GM19324 (cell line): ENCODE results near the gene TMEM178A.

Source experiments
- ATAC-seq: cut with Tn5 transposase; IDR thresholded peaks from one replicate; pipeline ENCODE4 v1.9.1; 2021; ENCODE audit warnings: mild to moderate bottlenecking, moderate library complexity; ENCODE audit not compliant: unreplicated experiment, low FRiP score

The TMEM178A gene

DNA sequence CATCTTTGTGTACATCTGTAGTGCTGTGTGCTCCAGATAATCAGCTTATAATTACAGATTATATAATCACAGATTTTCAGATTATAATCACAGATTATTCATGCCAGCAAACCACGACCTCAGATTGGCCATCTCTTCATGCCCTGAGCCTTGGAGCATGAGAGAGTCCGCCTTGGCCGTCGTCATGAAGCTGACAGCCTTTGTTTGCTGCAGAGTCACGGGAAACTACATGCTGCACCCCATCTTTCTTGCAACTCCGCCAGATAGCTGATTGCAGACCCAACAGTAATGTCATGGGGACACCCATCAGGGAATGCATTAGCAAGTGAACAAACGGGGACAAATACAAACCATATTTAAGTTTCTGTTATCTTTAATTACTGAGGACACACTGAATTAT lies 7.3 kb downstream of the TMEM178A start:
- no peak for ATAC-seq

GRCh38 chr2:39676342-39676741 lies 10.6 kb downstream of the TMEM178A start:
- no peak for ATAC-seq

DNA sequence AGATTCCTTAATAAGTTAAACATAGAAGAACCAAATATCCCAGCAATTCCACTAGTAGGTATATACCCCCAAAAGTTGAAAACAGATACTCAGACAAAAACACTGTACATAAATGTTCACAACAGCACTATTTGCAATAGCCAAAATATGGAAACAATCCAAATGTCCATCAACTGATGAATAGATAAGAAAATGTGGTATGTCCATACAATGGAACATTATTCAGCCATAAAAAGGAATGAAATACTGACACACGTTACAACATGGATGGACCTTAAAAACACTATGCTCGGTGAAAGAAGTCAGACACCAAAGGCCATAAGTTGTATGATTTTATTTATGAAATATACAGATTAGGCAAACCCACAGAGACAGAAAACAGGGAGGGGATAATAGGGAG lies 12.5 kb downstream of the TMEM178A start:
- ATAC-seq: no peak

- ATAC-seq: no peak
Observed at GRCh38 chr2:39679805-39680204, 14.1 kb downstream of the TMEM178A start.

- no peak for ATAC-seq
Observed at GRCh38 chr2:39682066-39682692, 16.5 kb downstream of the TMEM178A start.

DNA sequence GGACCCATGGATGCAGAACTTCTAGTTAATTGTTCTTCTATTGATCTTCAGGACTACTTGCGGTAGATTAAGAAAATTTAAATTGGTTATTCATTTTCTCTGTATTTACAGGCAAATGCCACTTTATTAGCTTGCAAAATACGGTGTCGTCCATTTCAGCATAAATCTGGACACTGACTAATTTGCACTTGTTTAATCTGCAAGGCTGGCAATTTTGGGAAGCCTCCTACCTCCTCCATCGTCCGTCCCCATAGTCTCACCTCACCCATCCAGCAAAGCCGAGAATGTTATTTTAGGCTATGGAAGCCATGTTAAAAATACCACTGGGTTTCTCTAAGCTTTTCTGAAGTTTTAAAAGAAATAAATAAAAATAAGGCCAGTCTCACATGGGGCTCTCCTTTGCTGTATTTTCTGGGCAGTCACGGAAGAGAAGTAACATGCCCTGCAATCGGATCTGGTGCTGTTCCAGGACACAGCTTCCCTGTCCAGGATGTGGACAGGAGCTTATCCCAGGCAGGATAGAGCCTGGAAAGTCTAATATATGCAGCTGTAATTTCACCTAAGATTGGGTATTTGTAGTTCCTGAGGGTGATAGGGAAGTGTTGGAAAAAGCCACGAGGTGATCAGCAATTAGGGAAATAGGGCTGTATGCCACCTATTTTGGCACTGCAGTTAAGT lies 17.4 kb downstream of the TMEM178A start:
- ATAC-seq: no peak

DNA sequence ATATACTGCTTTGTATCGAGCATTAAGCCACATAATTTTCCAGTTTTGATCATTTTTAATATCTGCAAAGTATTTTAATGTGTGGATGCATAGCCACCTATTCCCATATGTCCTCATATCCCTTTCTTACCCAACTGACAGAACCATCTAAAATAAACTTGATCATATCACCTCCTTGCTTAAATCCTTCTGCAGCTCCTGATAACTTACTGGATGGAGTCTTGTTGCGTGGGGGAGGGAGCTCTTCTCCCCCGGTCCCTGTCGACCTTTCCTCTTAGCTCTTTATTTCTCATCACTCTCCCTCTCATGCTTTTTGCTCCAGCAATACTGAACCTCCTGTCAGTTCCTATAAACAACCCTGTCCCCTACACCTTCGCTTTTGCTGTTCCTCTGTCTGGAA lies 18.7 kb downstream of the TMEM178A start:
- ATAC-seq: no peak

- ATAC-seq: no peak
Observed at GRCh38 chr2:39685126-39685525, 19.4 kb downstream of the TMEM178A start.

DNA sequence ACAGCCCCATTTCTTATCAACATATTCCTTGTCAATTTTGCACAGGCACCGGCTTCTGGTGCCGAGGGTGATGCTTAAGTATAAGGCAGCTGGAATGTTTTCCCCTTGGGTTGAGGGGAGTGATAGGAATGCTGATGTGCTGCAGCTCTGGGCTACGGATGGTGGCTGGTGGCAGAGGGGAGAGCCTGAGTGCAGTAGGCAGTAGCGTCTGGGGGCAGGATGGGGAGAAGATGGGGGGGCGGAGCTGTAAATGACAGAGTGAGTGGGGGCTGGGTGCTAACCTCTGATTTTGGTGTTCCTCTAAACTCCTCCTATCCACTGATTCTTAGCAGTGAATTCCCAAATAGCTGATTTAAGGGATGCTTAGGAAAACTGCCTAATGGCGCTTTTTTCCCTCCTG lies 20.7 kb downstream of the TMEM178A start:
- ATAC-seq: no peak

GRCh38 chr2:39688181-39688580 lies 22.5 kb downstream of the TMEM178A start:
- ATAC-seq: no peak

DNA sequence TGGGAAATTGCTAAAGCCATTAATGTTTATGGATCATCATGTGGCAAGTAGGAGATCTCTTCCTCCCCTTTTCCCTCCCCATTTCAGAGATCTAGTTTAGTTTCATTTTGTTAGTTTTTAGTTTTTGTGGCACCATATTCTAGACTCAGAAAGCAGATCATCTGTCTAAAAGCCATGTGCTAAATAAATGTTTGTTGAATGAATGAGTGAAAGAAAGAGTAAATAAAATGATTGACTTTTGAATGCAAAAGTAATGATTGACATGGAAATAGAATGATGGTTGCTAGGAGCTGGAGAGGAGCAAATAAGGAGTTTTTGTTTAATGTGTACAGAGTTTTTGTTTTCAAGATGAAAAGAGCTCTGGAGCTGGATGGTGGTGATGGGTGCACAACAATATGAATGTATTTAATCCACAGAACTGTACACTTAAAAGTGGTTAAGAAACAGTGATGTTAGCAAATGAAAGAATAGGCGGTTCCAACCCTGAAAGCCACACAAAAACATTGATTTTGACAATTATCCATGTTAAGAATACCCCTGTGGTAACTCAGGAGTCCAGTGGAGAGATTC lies 23.6 kb downstream of the TMEM178A start:
- no peak for ATAC-seq

GRCh38 chr2:39689876-39690275 lies 24.2 kb downstream of the TMEM178A start:
- ATAC-seq: no peak

DNA sequence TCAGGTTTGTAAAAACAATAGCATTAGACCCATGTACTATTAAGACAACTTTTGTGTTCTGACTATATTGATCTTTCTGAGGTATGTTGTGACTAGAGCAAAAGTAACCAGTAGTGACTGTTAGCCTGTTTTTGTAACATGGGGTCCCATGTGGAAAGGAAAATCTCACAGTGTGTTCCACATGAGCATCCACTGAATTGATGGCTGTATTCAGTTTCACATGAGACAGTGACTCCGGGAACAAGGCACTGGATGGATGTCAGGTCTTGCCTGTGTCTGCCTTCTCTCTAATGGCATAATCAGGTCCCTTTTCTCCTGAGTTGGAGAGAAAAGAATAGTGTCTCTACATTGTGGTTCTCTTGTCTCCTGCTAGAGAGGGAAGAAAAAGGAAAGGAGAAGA lies 27.5 kb downstream of the TMEM178A start:
- no peak for ATAC-seq

GRCh38 chr2:39696101-39696553 lies 30.4 kb downstream of the TMEM178A start:
- no peak for ATAC-seq

DNA sequence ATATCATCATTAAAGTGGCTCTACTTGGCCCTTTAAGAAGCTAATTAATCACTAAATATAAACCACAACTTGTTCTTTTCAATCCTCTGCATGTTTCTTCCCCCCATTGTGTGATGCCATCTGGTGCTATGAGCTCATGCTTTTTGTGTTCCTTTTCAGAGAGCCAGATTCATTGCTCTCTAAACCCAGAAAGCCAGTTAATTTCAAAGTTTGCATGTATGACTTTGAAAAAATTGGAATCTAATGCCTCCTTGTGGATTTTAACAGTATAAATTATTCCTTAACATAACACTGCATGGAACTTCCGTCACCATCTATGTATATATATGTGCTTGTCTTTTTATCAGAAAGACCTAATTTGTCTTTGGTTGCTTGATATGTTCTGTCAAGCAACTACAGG lies 31.1 kb downstream of the TMEM178A start:
- no peak for ATAC-seq

GRCh38 chr2:39697454-39697853 lies 31.7 kb downstream of the TMEM178A start:
- ATAC-seq: no peak

GRCh38 chr2:39701137-39701536 lies 35.4 kb downstream of the TMEM178A start:
- ATAC-seq: no peak

- ATAC-seq: no peak
Observed at GRCh38 chr2:39703181-39703872, 37.6 kb downstream of the TMEM178A start.

GRCh38 chr2:39704540-39704939 lies 38.8 kb downstream of the TMEM178A start:
- ATAC-seq: no peak

DNA sequence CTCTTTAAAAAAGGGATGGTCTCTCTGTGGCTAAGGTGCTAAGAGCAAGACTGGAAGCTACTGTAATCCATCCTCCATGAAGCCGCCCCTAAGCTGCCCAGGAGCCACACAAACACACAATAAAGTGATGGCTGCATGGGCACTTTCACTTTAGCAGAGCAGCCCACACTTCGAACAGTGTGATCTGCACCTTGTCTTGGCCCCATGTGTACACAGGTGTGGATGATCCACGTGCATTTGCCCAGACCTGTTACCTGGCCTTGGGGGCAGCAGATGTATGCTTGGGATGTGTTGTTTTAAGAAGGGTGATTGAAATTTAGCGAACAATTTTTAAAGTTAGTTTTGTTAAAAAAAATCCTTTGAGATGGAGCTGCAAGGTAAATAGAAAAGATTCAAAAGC lies 39.9 kb downstream of the TMEM178A start:
- ATAC-seq: no peak

DNA sequence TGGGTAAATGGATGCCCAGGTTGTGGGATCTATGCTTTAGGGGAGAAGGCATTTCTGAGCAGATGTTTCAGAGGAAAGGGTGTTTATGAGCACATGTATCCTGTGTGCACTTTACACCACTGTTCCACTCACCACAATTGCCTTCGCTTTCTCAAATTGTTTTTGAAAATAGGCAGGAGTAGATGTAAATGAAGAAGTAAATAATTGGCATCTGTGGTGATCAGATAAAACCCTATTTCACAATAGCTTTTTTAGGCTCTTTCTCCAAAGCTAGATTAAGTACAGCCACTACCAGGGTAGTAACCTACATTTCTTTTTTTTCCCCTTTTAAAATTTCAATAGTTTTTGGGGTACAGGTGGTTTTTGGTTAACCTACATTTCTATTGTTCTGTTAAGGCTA lies 40.6 kb downstream of the TMEM178A start:
- no peak for ATAC-seq
